ENCODE data around the gene CREB3L2. TPM values are rescaled to one million over a fixed set of nuclear protein-coding genes. Genes with fewer than 3 reads are reported as not detected.

Gene CREB3L2
- total RNA-seq, 1 experiment from 2014 or later, result 18.1 TPM

DNA sequence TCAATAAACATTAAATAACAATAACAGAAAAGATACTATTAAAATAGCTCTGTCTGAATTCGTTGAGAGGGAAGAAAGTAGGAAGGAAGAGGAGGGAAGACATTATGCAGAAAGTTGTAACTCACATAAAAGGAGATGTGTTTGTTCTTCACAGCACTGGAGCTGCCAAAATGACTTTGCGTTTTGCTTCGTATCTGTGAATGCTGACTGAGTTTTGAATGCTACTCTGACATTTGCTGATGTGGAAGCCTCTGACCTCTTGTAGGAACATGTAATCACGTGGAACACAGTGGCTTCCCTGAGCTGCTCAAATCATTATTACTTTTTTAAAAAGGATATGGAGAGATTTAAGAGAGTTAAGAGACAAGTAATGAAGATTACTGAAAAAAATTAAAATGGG lies 139.5 kb downstream of the CREB3L2 start:
- DNase-seq (no peak), ATAC-seq (no peak)
- H3K36me3 ChIP-seq (ENCODE audit: low read depth, low read length), result no peaks in the 10 kb centered on the region
- no peaks in the 10 kb centered on the region for H3K9me3 ChIP-seq (ENCODE audit: low read length)
- CTCF ChIA-PET, result no interaction called here
- H3K27ac ChIP-seq (ENCODE audit: low read length), result no peak overlapping the region
- no peak overlapping the region for H3K4me2 ChIP-seq (ENCODE audit: low read length)
- no peak overlapping the region for H2AFZ ChIP-seq (ENCODE audit: low read length)
- no peaks in the 10 kb centered on the region for H3K79me2 ChIP-seq (ENCODE audit: low read length)
- no peaks in the 10 kb centered on the region for H3K9me2 ChIP-seq (replicated peaks; ENCODE audit: low read length)
- H3K9ac ChIP-seq (ENCODE audit: low read length), result no peak overlapping the region
- no TSS peak for BruUV-seq (replicated peaks)
- H3K27me3 ChIP-seq (ENCODE audit: low read length), result no peaks in the 10 kb centered on the region
- POLR2A ChIA-PET (ENCODE audit: unreplicated experiment), result no interaction called here
- TF ChIP-seq EZH2 (IDR thresholded peaks at IDR 0.05; ENCODE audit: low read length, unreplicated experiment) (no peak), EZH2phosphoT487 (IDR thresholded peaks at IDR 0.05; ENCODE audit: borderline replicate concordance, low read length) (no peak)
- TF ChIP-seq, protein P1, sequence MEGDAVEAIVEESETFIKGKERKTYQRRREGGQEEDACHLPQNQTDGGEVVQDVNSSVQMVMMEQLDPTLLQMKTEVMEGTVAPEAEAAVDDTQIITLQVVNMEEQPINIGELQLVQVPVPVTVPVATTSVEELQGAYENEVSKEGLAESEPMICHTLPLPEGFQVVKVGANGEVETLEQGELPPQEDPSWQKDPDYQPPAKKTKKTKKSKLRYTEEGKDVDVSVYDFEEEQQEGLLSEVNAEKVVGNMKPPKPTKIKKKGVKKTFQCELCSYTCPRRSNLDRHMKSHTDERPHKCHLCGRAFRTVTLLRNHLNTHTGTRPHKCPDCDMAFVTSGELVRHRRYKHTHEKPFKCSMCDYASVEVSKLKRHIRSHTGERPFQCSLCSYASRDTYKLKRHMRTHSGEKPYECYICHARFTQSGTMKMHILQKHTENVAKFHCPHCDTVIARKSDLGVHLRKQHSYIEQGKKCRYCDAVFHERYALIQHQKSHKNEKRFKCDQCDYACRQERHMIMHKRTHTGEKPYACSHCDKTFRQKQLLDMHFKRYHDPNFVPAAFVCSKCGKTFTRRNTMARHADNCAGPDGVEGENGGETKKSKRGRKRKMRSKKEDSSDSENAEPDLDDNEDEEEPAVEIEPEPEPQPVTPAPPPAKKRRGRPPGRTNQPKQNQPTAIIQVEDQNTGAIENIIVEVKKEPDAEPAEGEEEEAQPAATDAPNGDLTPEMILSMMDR (conservative IDR thresholded peaks at IDR 0.05; ENCODE audit: low read depth, low read length), result no peak
- H3F3A ChIP-seq (ENCODE audit: low read length, unreplicated experiment), result no peaks in the 10 kb centered on the region
- no peak overlapping the region for H3K4me3 ChIP-seq (ENCODE audit: low read length)
- intact Hi-C loops (cut with micrococcal nuclease), result no loop called here
- no peaks in the 10 kb centered on the region for H3K4me1 ChIP-seq (ENCODE audit: insufficient read depth, low read length)
- no peaks in the 10 kb centered on the region for H4K20me1 ChIP-seq (ENCODE audit: low read length)

DNA sequence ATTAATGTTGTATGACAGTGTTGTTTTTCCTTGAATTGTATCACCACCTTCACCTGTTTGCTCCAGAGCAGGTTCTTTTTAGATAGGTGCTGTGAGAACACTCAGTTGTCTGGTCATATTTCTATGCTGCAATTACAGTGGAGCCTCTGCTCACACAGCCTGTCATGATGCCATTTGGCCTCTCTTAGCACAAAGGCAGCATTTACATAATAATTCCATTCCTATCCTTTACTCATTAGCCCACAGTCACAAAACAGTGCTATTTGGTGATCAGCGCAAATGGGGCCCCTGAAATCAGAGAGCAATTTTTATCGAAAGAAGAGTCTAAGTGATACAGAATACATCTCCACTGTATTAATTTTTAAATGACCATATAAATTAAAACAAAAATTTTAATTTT lies 141.3 kb downstream of the CREB3L2 start:
- Histone ChIP-seq H3K36me3 (ENCODE audit: low read depth, low read length) (no peaks in the 10 kb centered on the region), H3K27ac (ENCODE audit: low read length) (no peak overlapping the region), H3K4me2 (ENCODE audit: low read length) (no peak overlapping the region), H3K9ac (ENCODE audit: low read length) (no peak overlapping the region), H3K9me2 (replicated peaks; ENCODE audit: low read length) (no peaks in the 10 kb centered on the region), H3K27me3 (ENCODE audit: low read length) (no peaks in the 10 kb centered on the region), H2AFZ (ENCODE audit: low read length) (no peak overlapping the region), H3K9me3 (ENCODE audit: low read length) (no peaks in the 10 kb centered on the region), H3F3A (ENCODE audit: low read length, unreplicated experiment) (no peaks in the 10 kb centered on the region), H4K20me1 (ENCODE audit: low read length) (no peaks in the 10 kb centered on the region), H3K4me1 (ENCODE audit: insufficient read depth, low read length) (no peaks in the 10 kb centered on the region), H3K4me3 (ENCODE audit: low read length) (no peak overlapping the region), H3K79me2 (ENCODE audit: low read length) (no peaks in the 10 kb centered on the region)
- TF ChIP-seq, protein P1 (conservative IDR thresholded peaks at IDR 0.05; ENCODE audit: low read depth, low read length), result no peak
- DNase-seq (no peak), ATAC-seq (no peak)
- ChIA-PET CTCF (no interaction called here), POLR2A (ENCODE audit: unreplicated experiment) (no interaction called here)
- intact Hi-C loops (cut with micrococcal nuclease), result no loop called here
- no TSS peak for BruUV-seq (replicated peaks)

DNA sequence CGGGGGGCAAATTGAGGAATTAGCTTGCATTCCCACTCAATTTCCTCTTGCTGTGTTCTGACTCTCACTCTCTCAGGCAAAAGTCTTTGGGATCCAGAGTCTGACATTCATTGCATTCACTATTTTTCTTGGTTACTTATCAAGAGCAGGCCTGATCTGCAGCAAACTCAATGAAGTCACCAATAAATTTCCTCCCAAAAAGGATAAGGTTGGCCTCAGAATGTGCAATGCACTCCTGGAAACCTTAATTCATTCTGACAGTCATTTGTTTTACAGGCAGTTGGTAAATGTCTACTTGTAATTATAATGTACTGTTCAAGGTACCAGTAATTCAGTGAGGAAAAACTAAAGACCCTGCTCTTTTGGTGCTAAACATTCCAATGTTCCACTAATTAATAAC lies 148.8 kb downstream of the CREB3L2 start:
- no peak for TF ChIP-seq EZH2 (IDR thresholded peaks at IDR 0.05; ENCODE audit: low read length, unreplicated experiment)
- TF ChIP-seq, protein P1 (conservative IDR thresholded peaks at IDR 0.05; ENCODE audit: low read depth, low read length), result no peak
- no peak for TF ChIP-seq EZH2phosphoT487 (IDR thresholded peaks at IDR 0.05; ENCODE audit: borderline replicate concordance, low read length)
- no peaks in the 10 kb centered on the region for H3K36me3 ChIP-seq (ENCODE audit: low read depth, low read length)
- intact Hi-C loops (cut with micrococcal nuclease), result no loop called here
- no peaks in the 10 kb centered on the region for H3K79me2 ChIP-seq (ENCODE audit: low read length)
- H3F3A ChIP-seq (ENCODE audit: low read length, unreplicated experiment), result no peaks in the 10 kb centered on the region
- no peak overlapping the region for H3K4me2 ChIP-seq (ENCODE audit: low read length)
- H3K9me2 ChIP-seq (replicated peaks; ENCODE audit: low read length), result no peaks in the 10 kb centered on the region
- H3K4me1 ChIP-seq (ENCODE audit: insufficient read depth, low read length), result no peaks in the 10 kb centered on the region
- ChIA-PET CTCF (no interaction called here), POLR2A (ENCODE audit: unreplicated experiment) (no interaction called here)
- H3K27ac ChIP-seq (ENCODE audit: low read length), result no peak overlapping the region
- no peak for ATAC-seq
- no peak overlapping the region for H2AFZ ChIP-seq (ENCODE audit: low read length)
- no peaks in the 10 kb centered on the region for H4K20me1 ChIP-seq (ENCODE audit: low read length)
- no peak overlapping the region for H3K4me3 ChIP-seq (ENCODE audit: low read length)
- DNase-seq, result no peak
- BruUV-seq (replicated peaks), result no TSS peak
- H3K9ac ChIP-seq (ENCODE audit: low read length), result no peak overlapping the region
- peaks cover 9% of the 10 kb centered on the region for H3K27me3 ChIP-seq (ENCODE audit: low read length)
- H3K9me3 ChIP-seq (ENCODE audit: low read length), result no peaks in the 10 kb centered on the region

All from PC-3 (cell line).